NCI-H1436 treated with DMSO at 0.1 percent for 48 hours (cell line): Measurements from ENCODE around the gene PPARD.
"Not testable (repeated sequence)": the region's sequence is repeated elsewhere in the genome, so short reads cannot be mapped to it uniquely, and the experiment has no call there.

ENCODE experiments used
- DNase-seq: peaks from one replicate; lab custom pipeline; 2025; lab: John Stamatoyannopoulos, UW

The PPARD gene

GRCh38 chr6:35410131-35410530, 67.8 kb downstream of the PPARD start:
- DNase-seq: no peak

DNA sequence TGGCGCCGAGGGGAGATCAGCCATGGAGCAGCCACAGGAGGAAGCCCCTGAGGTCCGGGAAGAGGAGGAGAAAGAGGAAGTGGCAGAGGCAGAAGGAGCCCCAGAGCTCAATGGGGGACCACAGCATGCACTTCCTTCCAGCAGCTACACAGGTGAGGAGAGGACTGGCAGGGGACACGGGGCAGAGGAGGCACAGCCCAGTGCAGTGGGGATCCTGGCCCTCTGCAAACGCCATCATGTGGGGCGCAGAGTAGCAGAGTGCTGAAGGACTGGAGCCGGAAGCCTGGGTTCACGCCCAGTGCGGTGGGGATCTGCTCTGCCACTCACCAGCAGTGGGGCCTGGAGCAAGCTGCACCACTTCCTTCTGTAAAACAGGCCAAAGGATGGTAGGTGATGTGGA, 68.7 kb downstream of the PPARD start:
- no peak for DNase-seq

- DNase-seq: no peak
Observed at GRCh38 chr6:35412102-35412501, 69.7 kb downstream of the PPARD start.

DNA sequence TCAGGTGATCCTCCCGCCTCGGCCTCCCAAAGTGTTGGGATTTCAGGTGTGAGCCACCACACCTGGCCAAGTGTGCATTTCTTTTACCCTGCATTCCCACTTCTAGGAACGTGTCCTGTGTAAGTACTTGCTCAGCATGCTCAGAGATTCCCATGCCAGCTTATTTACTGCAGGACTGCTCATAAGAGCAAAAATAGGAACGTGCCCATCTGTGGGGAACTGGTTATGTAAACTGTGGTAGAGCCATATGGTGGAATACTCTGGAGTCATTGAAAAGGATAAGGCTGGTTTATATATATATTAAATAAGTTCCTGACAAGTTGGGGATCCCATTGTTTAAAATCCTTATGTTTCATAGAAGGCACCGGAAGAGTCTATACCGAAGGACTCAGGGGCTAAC, 71.6 kb downstream of the PPARD start:
- DNase-seq: no peak

GRCh38 chr6:35415065-35415891, 72.9 kb downstream of the PPARD start:
- peak; percentile 7 for DNase-seq

- no peak for DNase-seq
Observed at GRCh38 chr6:35417979-35418661, 75.8 kb downstream of the PPARD start.

DNA sequence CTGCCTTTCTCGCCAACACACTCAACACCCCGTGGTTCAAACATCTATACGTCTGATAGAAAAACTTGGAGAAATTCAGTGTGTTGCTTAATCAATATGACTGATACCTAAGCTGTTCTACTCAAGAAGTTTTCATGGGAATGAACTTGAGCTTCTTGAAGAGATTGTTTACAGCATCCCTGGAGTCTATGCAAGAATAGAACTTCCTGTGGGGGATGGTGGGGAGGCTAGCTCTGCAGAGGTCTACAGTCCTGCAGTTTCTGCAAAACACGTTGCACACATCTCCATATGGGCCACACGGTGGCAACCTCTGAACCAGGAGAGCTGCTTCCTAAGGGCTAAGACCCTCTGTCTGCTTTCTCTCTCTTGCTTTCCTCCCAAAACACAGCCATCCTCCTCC, 77.1 kb downstream of the PPARD start:
- DNase-seq: no peak

GRCh38 chr6:35419961-35420360, 77.6 kb downstream of the PPARD start:
- no peak for DNase-seq

GRCh38 chr6:35425284-35425683, 82.9 kb downstream of the PPARD start:
- DNase-seq: no peak

- no peak for DNase-seq
Observed at GRCh38 chr6:35426074-35426473, 83.7 kb downstream of the PPARD start.

GRCh38 chr6:35427435-35427834, 85.1 kb downstream of the PPARD start:
- no peak for DNase-seq

GRCh38 chr6:35427851-35428321, 85.5 kb downstream of the PPARD start:
- no peak for DNase-seq

DNA sequence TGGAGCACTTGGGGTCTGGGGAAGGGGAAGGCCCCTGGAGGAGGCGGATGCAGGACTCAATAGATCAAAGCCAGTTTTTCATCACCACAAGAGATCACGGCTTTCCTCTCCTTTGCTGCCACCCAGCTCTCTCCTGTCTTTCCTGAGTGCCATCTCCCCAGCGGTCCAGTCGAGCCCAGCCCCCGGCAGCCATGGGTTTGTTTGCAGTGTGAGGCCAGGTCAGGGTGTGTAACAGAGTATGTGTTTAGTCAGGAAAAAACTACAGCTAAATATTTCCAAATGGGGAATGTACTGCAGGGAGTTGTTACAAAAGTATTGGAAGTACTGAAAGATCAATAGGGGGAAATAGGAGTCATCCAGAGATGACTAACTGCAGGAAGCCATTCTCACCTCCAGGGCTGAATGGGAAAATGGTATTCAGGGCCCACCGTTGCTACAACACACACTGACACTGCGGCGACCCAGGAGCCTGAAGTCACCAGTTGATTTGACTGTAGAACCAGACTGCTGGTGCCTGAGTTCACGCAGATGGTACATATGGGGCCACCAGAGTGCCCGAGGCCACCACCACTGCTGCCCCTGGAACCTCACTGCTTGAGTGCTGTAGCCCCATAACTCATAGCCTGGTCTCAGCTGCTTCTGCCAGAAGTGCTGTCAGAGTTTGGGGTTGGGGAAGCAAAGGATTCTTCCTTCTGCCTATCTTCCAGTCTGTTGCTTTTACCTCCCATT, 86.2 kb downstream of the PPARD start:
- no peak for DNase-seq

DNA sequence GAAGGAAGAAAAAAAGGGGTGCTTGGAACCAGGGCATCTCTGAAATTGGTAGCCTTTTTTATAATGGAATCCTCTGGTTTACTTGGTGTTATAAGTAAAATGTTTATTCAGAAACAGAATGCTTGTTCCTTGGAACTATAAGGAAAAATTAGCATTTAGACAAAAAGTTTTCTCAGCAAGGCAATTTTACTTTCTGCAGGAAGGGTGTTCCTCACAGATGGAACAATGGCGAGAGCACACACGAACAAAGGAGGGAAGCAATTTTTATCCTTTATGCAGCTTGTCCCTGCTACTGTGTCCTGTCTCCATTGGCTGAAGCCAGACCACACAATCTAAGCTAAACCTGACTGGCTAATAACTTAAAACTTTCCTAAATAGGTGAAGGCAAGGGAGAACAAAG, 87.1 kb downstream of the PPARD start:
- no peak for DNase-seq

- no peak for DNase-seq
Observed at GRCh38 chr6:35432291-35432690, 89.9 kb downstream of the PPARD start.

DNA sequence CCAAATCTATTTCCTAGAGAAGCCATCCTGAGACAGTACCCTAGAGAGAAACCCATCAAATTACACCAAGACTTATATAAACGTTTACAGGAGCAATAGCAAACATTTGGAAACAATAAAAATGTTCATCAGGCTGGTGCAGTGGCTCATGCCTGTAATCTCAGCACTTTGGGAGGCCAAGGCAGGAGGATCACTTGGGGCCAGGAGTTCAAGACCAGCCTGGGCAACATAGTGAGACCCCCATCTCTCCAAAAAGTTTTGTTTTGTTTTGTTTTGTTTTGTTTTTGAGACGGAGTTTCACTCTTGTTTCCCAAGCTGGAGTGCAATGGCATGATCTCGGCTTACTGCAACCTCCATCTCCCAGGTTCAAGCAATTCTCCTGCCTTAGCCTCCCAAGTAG, 90.3 kb downstream of the PPARD start:
- not testable (repeated sequence) for DNase-seq

GRCh38 chr6:35435074-35435837, 92.9 kb downstream of the PPARD start:
- DNase-seq: no peak

DNA sequence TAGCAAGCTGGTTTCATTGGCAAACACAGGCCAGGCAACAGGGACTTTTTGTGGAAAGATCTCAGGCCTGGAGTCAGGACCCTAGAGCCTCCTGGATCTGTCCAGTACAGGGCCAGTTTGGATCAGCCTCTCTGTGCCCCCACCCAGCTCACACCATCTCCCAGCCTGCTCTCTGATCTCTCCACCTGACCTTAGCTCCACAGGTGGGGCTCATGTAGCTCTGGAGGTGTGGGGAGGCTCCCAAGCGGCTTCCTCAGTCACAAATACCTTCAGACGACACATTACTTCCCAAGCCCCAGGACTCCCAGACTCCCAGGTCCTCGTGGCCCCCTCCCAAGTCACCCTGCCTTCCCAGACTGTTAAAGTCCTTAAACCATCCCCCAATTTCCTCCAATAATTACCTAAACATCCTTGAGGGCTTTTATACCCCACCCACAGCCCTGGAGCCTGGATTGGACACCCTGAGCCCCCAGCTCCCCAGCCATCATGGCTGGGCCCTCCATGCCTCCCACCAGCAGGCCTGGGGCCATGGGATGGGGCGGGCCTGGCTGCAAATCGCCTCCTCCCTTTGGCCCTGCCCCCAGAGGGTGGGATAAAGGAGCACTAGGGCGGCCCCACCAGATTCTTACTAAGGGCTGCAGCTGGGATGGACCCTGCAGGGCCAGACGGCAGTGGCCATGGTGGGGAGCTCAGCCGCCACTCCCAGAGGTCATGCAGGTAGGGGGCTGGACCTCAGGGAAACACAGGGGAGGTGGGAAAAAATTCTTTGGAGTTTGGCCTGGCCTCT, 93.9 kb downstream of the PPARD start:
- DNase-seq: no peak

GRCh38 chr6:35438378-35439065, 96.2 kb downstream of the PPARD start:
- not testable (repeated sequence) for DNase-seq

DNA sequence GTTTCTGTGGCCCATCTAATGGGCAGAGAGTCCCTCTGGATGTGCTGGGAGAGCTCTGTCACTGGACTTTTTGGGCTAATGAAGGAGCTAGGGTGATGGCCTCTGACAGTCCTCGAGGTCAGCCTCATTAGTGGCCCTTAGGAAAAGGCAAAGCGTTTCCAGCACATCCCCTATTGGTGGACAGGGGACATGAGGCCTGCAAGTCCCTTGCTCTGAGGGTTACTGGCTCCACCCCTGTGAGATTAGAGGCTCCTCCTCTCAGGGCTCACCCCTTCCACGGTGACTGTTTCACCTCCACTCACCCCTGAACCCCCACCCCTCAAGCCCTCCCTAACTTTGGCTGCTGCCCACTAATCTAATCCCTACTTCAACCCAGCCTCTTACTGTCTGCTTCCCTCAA, 97.0 kb downstream of the PPARD start:
- no peak for DNase-seq

DNA sequence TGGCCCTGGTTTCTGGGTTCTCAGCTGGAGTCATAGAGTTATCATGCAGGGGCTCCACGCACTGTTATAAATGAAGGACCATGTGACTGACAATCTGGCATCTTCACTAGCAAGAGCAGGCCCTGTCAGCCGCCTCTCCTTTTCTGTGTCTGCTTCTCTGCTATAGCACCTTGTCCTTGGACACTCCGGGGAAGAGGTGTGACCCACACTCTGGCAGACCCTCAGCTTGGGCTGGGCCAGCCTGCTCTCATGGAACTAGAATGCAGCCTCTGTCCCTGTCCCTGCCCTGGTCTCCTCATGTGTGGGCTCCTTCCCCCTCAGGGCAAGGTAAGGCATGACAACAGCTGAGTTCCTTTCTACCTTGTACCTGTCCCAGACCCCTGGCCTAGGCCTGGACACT, 98.8 kb downstream of the PPARD start:
- no peak for DNase-seq
